Astrocyte of the spinal cord (primary cell): ENCODE data around the gene AGAP4.
"Not testable (repeated sequence)": the region's sequence is repeated elsewhere in the genome, so short reads cannot be mapped to it uniquely, and the experiment has no call there.

Experiments used
- DNase-seq: peaks from one replicate; pipeline ENCODE4 v3.0.0; 2011; ENCODE audit warnings: low read depth, low spot score
- H3K4me3 ChIP-seq: 2 replicates; pipeline ENCODE4 v1.5.1; 2011; ENCODE audit warnings: low read depth, mild to moderate bottlenecking, low read length, moderate library complexity
- in situ Hi-C: cut with HindIII; loops from 2 replicates; pipeline ENCODE4 v1.10.0; 2017; ENCODE audit warnings: low sequenced_read_pairs
- TF ChIP-seq, protein P1 (sequence below): IDR thresholded peaks from 2 replicates; pipeline ENCODE4 v1.5.1; 2012; ENCODE audit warnings: low read depth, mild to moderate bottlenecking, low read length, inconsistent platforms

AGAP4 gene

DNA sequence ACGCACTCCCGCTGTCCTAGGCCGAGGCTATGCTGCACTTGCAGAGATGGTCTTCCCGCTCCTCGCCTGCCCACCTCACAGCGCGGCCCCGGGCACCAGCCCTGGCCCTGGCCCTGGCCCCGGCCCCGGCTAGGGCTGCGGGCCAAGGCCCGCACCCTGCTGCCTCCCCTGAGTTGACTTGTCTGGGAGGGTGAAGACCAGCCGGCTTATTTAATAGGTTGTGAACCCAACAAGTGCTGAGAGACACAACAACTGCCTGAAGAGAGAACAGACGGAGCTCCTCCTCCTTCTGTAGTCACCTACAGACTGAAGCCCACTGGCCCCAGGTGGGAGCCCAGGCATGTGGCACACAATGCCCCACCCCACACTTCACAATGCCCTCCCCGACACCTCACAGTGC is at the start of gene AGAP4:
TSS of gene AGAP4 (minus strand) at position 101 of the 400 bp plus-strand sequence. CDS start 153 bp downstream, outside the sequence.
- H3K4me3 ChIP-seq, in situ Hi-C loops, DNase-seq: not testable (repeated sequence)

DNA sequence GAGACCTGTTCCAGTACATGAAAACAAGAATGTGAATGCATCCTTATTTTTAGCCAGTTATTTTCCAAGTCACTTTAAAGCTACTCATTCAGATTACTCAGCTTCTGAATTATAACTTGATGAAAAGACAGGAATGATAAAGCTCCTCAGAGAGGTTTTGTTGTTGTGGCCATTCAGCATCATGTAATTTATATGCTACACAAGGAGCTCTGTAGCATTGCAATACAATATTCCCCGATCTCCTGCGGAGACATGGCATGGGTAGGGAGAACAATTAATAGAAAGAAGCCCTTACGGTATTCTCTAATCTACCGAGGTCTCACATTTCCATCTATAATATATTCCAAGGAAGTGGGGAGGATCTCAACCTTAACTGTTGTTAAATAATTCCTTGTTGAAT is 43.4 kb upstream of the AGAP4 start:
- in situ Hi-C loops, H3K4me3 ChIP-seq: not testable (repeated sequence)
- DNase-seq: peak; percentile 1

DNA sequence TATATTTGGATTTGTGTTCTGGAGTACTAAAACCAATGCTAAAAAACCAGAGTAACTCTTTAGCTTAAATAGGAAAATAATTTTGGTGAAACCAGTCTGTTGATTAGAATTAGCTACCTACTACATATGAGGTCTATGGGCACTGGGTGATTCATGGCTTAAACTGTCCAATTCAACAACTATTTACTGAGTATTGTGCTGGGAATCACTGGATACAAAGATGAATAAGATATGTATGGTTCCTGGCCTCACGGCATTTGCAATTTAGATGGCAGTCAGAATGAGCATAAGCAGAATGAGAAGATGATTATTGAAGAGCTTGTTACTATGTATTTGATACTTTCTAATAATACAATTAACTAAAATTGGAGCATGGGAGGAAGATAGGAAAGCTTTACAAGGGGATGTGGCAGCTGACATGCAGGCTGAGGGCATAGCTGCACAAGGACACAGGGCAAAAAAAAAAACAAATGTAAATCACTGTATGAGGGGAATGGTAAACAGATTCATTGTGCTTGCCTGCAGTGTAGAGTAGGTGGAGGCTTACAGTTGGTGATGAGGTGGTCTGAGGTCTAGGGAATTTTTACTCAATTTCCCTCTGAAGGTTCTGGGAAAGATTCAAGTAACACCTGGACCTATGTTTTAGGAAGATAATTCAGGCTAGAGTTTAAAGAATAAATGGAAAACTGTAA is 42.4 kb upstream of the AGAP4 start:
- DNase-seq, H3K4me3 ChIP-seq, in situ Hi-C loops: not testable (repeated sequence)

DNA sequence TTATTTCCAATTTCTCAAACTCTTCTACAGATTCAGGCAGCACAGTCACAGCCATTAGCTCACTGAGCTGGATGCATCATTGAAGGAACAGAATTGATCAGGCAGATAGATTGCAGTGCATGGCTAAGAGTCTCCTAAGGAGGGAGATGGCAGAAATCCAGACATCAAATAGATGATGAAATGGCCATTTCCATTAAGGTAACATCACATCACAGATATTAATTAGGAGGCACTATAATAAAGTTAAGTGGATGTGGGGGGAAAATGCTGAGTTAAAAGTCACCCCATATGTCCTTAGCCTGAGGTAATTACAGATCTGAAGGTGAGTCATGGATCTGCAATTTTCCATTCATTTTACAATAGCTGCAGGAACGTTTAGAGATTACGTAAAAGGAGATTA is 35.6 kb upstream of the AGAP4 start:
- DNase-seq: peak; percentile 1
- in situ Hi-C loops, H3K4me3 ChIP-seq: not testable (repeated sequence)

DNA sequence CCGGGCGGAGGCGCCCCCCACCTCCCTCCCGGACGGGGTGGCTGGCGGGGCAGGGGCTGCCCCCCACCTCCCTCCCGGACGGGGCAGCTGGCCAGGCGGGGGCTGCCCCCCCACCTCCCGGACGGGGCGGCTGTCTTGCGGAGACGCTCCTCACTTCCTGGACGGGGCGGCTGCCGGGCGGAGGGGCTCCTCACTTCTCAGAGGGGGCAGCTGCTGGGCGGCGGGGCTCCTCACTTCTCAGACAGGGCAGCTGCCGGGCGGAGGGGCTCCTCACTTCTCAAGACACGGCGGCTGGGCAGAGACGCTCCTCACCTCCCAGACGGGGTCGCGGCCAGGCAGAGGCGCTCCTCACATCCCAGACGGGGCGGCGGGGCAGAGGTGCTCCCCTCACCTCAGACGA is 18.1 kb upstream of the AGAP4 start:
- H3K4me3 ChIP-seq, DNase-seq, in situ Hi-C loops: not testable (repeated sequence)

DNA sequence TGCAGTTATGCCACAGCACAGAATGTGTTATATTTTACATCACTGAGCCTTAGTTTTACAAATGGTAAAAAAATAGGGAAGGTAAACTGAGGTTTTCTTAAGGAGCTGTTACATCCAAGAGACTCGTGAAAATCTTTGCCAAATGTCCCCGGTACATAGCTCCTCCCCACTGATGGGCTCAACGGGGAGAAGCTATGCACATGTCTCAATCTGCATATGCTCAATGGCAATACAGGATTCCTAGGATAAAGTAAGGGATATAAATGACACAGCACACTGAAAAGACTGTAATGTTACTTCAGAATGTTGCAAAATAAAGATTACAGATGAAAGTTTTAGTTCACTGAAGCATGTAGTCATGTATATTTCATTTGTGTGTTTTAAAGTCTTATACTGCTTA is 17.0 kb upstream of the AGAP4 start:
- in situ Hi-C loops, H3K4me3 ChIP-seq, DNase-seq: not testable (repeated sequence)

DNA sequence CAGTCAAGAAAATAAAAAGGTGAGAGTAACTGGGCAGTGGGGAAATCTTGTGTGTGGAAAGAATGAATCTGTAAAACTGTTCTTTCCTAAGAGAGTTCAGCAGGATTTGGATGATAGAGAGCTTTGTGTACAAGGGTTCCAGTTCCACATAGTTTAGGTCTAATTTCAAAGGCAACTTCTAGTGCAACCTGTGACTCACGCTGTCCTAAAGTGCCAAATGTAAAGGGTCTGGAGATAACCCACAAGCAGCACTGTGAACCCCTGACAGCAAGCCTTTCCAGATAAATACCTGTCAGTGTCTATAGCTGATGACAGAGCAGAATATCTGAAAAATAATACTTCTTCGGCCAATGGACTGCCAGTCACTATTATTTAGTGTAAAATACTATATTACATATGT is 16.3 kb upstream of the AGAP4 start:
- peak; percentile 0 for DNase-seq
- H3K4me3 ChIP-seq, in situ Hi-C loops: not testable (repeated sequence)

DNA sequence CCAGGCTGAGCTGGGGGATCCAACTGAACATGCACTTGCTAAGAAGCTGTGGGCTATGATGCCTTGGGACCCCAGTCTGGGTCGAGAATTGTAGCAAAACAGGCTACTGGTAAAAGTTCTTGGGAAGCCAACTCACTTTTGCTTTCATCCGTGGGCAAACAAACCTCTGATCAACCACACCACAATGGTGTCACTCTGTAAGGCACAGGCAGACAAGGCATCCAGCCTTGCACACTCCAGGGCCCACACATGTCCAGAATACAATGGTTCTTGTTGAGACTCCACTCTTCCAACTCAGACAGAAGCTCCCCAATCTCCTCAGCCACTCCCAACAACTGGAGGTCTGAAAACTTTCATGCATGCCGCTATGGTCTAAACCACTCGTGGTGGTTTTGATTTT is 10.6 kb upstream of the AGAP4 start:
- DNase-seq, in situ Hi-C loops, H3K4me3 ChIP-seq: not testable (repeated sequence)

DNA sequence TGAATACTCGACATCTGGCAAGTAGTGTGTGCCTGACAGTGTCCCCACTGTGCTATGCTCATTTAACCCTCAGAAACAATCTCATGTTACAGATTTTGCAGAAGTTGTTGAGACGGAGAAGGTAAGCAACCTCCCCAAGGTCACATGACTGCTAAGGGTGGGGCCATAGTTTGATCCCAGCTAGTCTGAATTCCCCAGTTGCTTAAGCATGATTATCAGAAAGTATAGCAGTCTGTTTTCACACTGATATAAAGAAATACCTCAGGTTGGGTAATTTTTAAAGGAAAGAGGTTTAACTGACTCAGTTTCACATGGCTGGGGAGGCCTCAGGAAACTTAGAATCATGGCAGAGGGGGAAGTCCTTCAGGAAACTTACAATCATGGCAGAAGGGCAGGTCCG is 1.2 kb upstream of the AGAP4 start:
- in situ Hi-C loops, H3K4me3 ChIP-seq: not testable (repeated sequence)
- peak; percentile 0 for DNase-seq

DNA sequence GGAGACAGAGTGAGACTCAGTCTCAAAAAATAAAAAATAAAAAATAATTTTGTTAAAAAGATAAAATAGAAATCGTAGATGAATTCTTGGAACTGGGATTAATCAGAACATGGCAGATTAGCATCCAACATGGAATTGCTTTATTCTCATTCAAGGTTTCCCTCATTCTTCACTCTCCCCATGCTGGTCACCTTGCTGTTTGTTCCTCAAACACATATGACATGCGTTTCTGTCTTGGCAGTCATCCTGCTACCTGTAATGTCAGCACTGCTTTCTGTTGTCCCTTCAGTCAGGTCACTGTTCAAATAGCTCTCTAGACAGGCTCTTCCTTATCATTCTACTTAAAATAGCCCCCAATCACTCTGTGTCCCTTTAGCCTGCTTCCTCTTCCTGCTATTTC is 24.4 kb downstream of the AGAP4 start:
- DNase-seq, H3K4me3 ChIP-seq, in situ Hi-C loops: not testable (repeated sequence)

DNA sequence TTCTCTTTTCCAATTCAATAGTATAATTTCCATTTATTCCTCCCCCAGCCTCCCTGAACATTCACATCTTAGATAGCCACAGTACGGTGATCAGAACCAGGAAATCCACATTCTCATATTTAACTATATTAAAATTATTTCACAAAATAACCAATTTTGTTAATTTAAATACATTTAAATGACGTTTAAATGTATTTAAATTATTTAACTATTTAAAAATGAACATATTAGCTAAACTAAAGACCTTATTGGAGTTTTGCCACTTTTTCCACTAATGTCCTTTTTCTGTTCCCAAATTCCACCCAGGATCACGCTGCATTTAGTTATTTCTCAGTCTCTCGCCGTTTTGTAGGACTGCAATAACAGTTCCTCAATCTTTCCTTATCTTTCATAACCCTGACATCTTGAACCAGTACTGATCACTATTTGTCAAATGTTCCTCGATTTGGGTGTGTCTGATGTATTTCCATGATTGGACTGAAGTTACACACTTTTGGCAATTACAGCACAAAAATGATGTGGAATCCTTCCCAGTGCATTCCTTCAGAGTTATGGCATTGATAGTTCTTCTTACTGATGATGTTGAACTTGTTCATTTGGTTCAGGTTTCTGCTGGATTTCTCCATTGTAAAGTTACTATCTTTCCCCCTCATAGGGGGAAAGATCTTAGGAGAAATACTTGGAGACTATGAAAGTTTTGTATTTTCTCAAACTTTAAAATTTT is 27.0 kb downstream of the AGAP4 start:
- in situ Hi-C loops, DNase-seq, H3K4me3 ChIP-seq: not testable (repeated sequence)

DNA sequence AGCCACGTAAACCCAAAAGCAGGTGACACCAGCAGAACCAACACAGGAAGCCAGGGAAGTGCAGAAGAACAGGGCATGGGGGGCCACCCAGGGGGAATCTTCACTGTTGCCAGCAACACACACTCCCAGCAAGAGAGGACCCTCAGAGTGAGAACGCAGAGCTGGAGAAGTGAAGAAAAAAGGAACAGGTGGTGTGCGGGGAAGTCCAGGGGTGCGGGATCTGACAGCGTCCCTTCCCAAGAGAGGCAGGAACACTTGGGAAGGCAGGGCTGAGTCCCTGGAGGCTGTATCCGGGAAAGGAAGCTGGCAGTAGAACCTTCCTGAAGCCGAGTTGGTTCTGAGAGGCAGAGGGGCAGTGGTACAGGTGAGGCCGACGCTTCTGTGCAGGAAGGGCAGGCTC is 27.7 kb downstream of the AGAP4 start:
- TF ChIP-seq, protein P1, sequence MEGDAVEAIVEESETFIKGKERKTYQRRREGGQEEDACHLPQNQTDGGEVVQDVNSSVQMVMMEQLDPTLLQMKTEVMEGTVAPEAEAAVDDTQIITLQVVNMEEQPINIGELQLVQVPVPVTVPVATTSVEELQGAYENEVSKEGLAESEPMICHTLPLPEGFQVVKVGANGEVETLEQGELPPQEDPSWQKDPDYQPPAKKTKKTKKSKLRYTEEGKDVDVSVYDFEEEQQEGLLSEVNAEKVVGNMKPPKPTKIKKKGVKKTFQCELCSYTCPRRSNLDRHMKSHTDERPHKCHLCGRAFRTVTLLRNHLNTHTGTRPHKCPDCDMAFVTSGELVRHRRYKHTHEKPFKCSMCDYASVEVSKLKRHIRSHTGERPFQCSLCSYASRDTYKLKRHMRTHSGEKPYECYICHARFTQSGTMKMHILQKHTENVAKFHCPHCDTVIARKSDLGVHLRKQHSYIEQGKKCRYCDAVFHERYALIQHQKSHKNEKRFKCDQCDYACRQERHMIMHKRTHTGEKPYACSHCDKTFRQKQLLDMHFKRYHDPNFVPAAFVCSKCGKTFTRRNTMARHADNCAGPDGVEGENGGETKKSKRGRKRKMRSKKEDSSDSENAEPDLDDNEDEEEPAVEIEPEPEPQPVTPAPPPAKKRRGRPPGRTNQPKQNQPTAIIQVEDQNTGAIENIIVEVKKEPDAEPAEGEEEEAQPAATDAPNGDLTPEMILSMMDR: no peak
- no peak for DNase-seq
- H3K4me3 ChIP-seq: no peak overlapping the region
- in situ Hi-C loops: no loop called here
